ENCODE data around the gene CHCHD6.

GRCh38 chr3:126952983-126953660 is 249.1 kb downstream of the CHCHD6 start:
- TF ChIP-seq BHLHE40 (IDR thresholded peaks at IDR 0.05; ENCODE audit: borderline replicate concordance): no peak
- TF ChIP-seq LEF1 (IDR thresholded peaks at IDR 0.05; ENCODE audit: borderline replicate concordance): no peak
- TF ChIP-seq CTBP1 (IDR thresholded peaks at IDR 0.05; ENCODE audit: borderline replicate concordance): no peak
- no peak for TF ChIP-seq SUZ12 (IDR thresholded peaks at IDR 0.05)
- no peak for TF ChIP-seq TARDBP (IDR thresholded peaks at IDR 0.05)
- no peak for TF ChIP-seq FOXM1 (IDR thresholded peaks at IDR 0.05; ENCODE audit: borderline replicate concordance)
- TF ChIP-seq L3MBTL2 (conservative IDR thresholded peaks at IDR 0.05): no peak

All from HEK293T (cell line).